K562 (cell line): ENCODE results near the gene RPTOR. TPM values are rescaled to one million over a fixed set of nuclear protein-coding genes. Genes with fewer than 3 reads are reported as not detected.

Experiments used
- BCOR ChIP-seq: fragments of 450-650 bp; IDR thresholded peaks from 2 replicates; pipeline ENCODE4 v1.6.1; 2016
- BRCA1 ChIP-seq, 2 experiments: fragments of 450-650 bp in 1 of 2; sonication (generic) in 1 of 2; formaldehyde crosslinking in 1 of 2; IDR thresholded peaks; 2 replicates each; pipeline versions ENCODE4 v1.5.0 to v1.6.1; 2017 to 2020; ENCODE audit warnings: mild to moderate bottlenecking in 1 of 2, missing genetic modification reagents in 1 of 2
- CBX2 ChIP-seq: fragments of 200-600 bp; sonication (generic); IDR thresholded peaks from one replicate; pipeline ENCODE4 v1.6.1; 2012; ENCODE audit warnings: mild to moderate bottlenecking, low read length, inconsistent platforms; ENCODE audit not compliant: insufficient read depth, poor library complexity, severe bottlenecking
- CHAMP1 ChIP-seq: fragments of 450-650 bp; IDR thresholded peaks from 2 replicates; pipeline ENCODE4 v1.6.1; 2016; ENCODE audit warnings: mild to moderate bottlenecking
- CHD4 ChIP-seq: fragments of 200-600 bp; sonication (generic); IDR thresholded peaks from 3 replicates; pipeline ENCODE4 v1.6.1; 2012; ENCODE audit warnings: low read depth, mild to moderate bottlenecking, mixed read lengths, low read length, inconsistent platforms; ENCODE audit not compliant: insufficient read depth, insufficient replicate concordance, poor library complexity, severe bottlenecking
- CXXC5 ChIP-seq: fragments of 250-450 bp; sonication (Bioruptor Pico); IDR thresholded peaks from 2 replicates; pipeline ENCODE4 v1.8.0; 2022; ENCODE audit warnings: inconsistent platforms, mild to moderate bottlenecking, moderate library complexity
- FOXP1 ChIP-seq: sonication (generic); formaldehyde crosslinking; IDR thresholded peaks from 2 replicates; pipeline ENCODE4 v1.8.0; 2022; ENCODE audit warnings: mild to moderate bottlenecking, missing genetic modification reagents
- KAT7 ChIP-seq: sonication (generic); formaldehyde crosslinking; IDR thresholded peaks from 2 replicates; pipeline ENCODE4 v1.8.0; 2022; ENCODE audit warnings: missing genetic modification reagents, mild to moderate bottlenecking, borderline replicate concordance
- NFATC3 ChIP-seq: fragments of 450-650 bp; IDR thresholded peaks from 2 replicates; pipeline ENCODE4 v1.6.1; 2017; ENCODE audit warnings: mild to moderate bottlenecking
- NONO ChIP-seq, 2 experiments: fragments of 200-400 bp in 1 of 2; fragments of 450-650 bp in 1 of 2; formaldehyde crosslinking in 1 of 2; IDR thresholded peaks; 2 replicates each; pipeline ENCODE4 v1.6.1; 2017; ENCODE audit warnings: low read depth in 2 of 2, mild to moderate bottlenecking in 2 of 2, moderate library complexity in 2 of 2, low read length in 1 of 2
- PHB ChIP-seq: fragments of 250-450 bp; sonication (Bioruptor Pico); IDR thresholded peaks from 2 replicates; pipeline ENCODE4 v1.5.0; 2021
- RCOR1 ChIP-seq, 2 experiments: IDR thresholded peaks; 2 replicates each; pipeline ENCODE4 v1.6.1; 2012; ENCODE audit warnings: low read depth in 2 of 2, low read length in 2 of 2, borderline replicate concordance in 1 of 2, improper control_type of control experiment in 1 of 2
- SOX6 ChIP-seq: fragments of 450-650 bp; IDR thresholded peaks from 2 replicates; pipeline ENCODE4 v1.6.1; 2014; ENCODE audit warnings: mild to moderate bottlenecking
- YY1 ChIP-seq, 3 experiments: IDR thresholded peaks; 2 replicates each; pipeline ENCODE4 v1.6.1; 2011; ENCODE audit warnings: low read length in 2 of 3, mild to moderate bottlenecking in 2 of 3, moderate library complexity in 2 of 3, borderline replicate concordance in 1 of 3, control low read depth in 1 of 3, low read depth in 1 of 3; ENCODE audit not compliant: insufficient read depth in 3 of 3, insufficient replicate concordance in 2 of 3, control insufficient read depth in 1 of 3, insufficient read length in 1 of 3; ENCODE audit errors: extremely low read depth in 1 of 3
- ZFX ChIP-seq: sonication (generic); formaldehyde crosslinking; IDR thresholded peaks from 2 replicates; pipeline ENCODE4 v1.8.0; 2022; ENCODE audit warnings: mild to moderate bottlenecking, missing genetic modification reagents, moderate library complexity
- ZNF121 ChIP-seq: sonication (generic); formaldehyde crosslinking; conservative IDR thresholded peaks from 2 replicates; pipeline ENCODE4 v1.8.0; 2022; ENCODE audit warnings: missing genetic modification reagents
- ZNF146 ChIP-seq: IDR thresholded peaks from one replicate; pipeline ENCODE4 v1.6.1; 2018; ENCODE audit warnings: missing compliant biosample characterization; ENCODE audit not compliant: unreplicated experiment
- ZNF644 ChIP-seq: fragments of 200-800 bp; sonication (Bioruptor generic); IDR thresholded peaks from 2 replicates; pipeline ENCODE4 v1.6.1; 2016; ENCODE audit warnings: low read depth, missing genetic modification characterization, missing compliant biosample characterization
- polyA plus RNA-seq, 8 experiments: library from polyadenylated mRNA; depleted of rRNA in 4 of 8; stranded (reverse) in 5 of 8; unstranded in 3 of 8; fragments of >200 nt; fragmentation: Nextera tagmentation in 2 of 8; fragmentation: Illumina TruSeq in 1 of 8; extraction: Ambion mirVana in 2 of 8; extraction: Trizol in 1 of 8; gene quantifications; 2 replicates each; pipeline versions ENCODE4 v1.2.1 to v1.2.3, GENCODE V29; 2011 to 2014; ENCODE audit warnings: inconsistent platforms in 1 of 8, missing spikeins in 1 of 8
- total RNA-seq, 7 experiments: library from RNA; depleted of rRNA in 6 of 7; stranded (reverse); fragments of >200 nt in 6 of 7; fragmentation: Illumina TruSeq in 2 of 7; extraction: Trizol in 2 of 7; gene quantifications; 2 replicates each; pipeline versions ENCODE4 v1.2.1 to v1.2.3, GENCODE V29; 2011 to 2021; ENCODE audit warnings: low replicate concordance in 1 of 7
- TF ChIP-seq, protein P1 (sequence below): fragments of 250-450 bp; sonication (Bioruptor Pico); IDR thresholded peaks from 2 replicates; pipeline ENCODE4 v1.8.0; 2022; ENCODE audit warnings: moderate library complexity, mild to moderate bottlenecking, inconsistent platforms
- TF ChIP-seq, protein P2 (sequence below), 2 experiments: IDR thresholded peaks; 2 replicates each; pipeline ENCODE4 v1.6.1; 2011; ENCODE audit warnings: borderline replicate concordance in 1 of 2, control low read depth in 1 of 2, low read depth in 1 of 2, low read length in 1 of 2, mild to moderate bottlenecking in 1 of 2, mixed read lengths in 1 of 2, moderate library complexity in 1 of 2; ENCODE audit not compliant: insufficient read depth in 1 of 2, insufficient read length in 1 of 2, poor library complexity in 1 of 2, severe bottlenecking in 1 of 2; ENCODE audit errors: extremely low read depth in 1 of 2
- TF ChIP-seq, protein P3 (sequence below): sonication (generic); formaldehyde crosslinking; IDR thresholded peaks from 2 replicates; pipeline ENCODE4 v1.9.0; 2022; ENCODE audit warnings: mild to moderate bottlenecking, missing genetic modification reagents

Gene RPTOR
- total and polyA plus RNA-seq, 9 of the 15 experiments (the other 6 are each of a cell fraction or from before 2014, with no cell fraction given): 0.24 to 54.1 (median 10.2) TPM

- TF ChIP-seq CHD4 (no peak), NFATC3 (no peak), CBX2 (no peak), BCOR (peak; percentile 49; the same call in 1 of the 2 replicates), ZNF146 (CRISPR knock-in tag) (peak; percentile 99), ZNF121 (CRISPR knock-in tag) (peak; percentile 97), BRCA1 (IDR thresholded peaks at IDR 0.05) (no peak), BRCA1 (CRISPR knock-in tag; IDR thresholded peaks at IDR 0.05) (no peak), CHAMP1 (no peak), FOXP1 (CRISPR knock-in tag) (no peak), CXXC5 (CRISPR knock-in tag) (peak; percentile 17; the same call in 1 of the 2 replicates), RCOR1 (IDR thresholded peaks at IDR 0.05; ENCODE audit: borderline replicate concordance in 1 of 2, low read depth in 2 of 2, low read length in 2 of 2) (peak in 1 of 2 experiments; percentile 39; a peak in 1 of 4 replicates), YY1 (IDR thresholded peaks at IDR 0.05; ENCODE audit: borderline replicate concordance in 1 of 3, control insufficient read depth in 1 of 3, extremely low read depth in 1 of 3, insufficient read depth in 3 of 3, insufficient read length in 1 of 3, insufficient replicate concordance in 2 of 3, low read depth in 1 of 3, low read length in 2 of 3) (peak in 1 of 3 experiments; percentile 4), ZFX (CRISPR knock-in tag) (no peak), ZNF644 (tag) (no peak), SOX6 (no peak), NONO (IDR thresholded peaks at IDR 0.05; ENCODE audit: low read depth in 2 of 2, low read length in 1 of 2) (no peak), PHB (no peak), KAT7 (CRISPR knock-in tag) (no peak)
- TF ChIP-seq, protein P1, sequence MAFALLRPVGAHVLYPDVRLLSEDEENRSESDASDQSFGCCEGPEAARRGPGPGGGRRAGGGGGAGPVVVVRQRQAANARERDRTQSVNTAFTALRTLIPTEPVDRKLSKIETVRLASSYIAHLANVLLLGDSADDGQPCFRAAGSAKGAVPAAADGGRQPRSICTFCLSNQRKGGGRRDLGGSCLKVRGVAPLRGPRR (CRISPR knock-in tag): no peak
- TF ChIP-seq, protein P2, sequence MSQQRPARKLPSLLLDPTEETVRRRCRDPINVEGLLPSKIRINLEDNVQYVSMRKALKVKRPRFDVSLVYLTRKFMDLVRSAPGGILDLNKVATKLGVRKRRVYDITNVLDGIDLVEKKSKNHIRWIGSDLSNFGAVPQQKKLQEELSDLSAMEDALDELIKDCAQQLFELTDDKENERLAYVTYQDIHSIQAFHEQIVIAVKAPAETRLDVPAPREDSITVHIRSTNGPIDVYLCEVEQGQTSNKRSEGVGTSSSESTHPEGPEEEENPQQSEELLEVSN (IDR thresholded peaks at IDR 0.05; ENCODE audit: borderline replicate concordance in 1 of 2, extremely low read depth in 1 of 2, insufficient read depth in 1 of 2, insufficient read length in 1 of 2, low read depth in 1 of 2, low read length in 1 of 2, poor library complexity in 1 of 2, severe bottlenecking in 1 of 2): peak in 1 of 2 experiments; percentile 86
- TF ChIP-seq, protein P3, sequence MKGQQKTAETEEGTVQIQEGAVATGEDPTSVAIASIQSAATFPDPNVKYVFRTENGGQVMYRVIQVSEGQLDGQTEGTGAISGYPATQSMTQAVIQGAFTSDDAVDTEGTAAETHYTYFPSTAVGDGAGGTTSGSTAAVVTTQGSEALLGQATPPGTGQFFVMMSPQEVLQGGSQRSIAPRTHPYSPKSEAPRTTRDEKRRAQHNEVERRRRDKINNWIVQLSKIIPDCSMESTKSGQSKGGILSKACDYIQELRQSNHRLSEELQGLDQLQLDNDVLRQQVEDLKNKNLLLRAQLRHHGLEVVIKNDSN (CRISPR knock-in tag): peak; percentile 80
These were observed 459.3 kb downstream of the RPTOR start (continued) for GRCh38 chr17:81003711-81004475.
